HuH-7 (cell line): Measurements from ENCODE around the gene POGLUT2.
"Not testable (repeated sequence)": the region's sequence is repeated elsewhere in the genome, so short reads cannot be mapped to it uniquely, and the experiment has no call there.

Experiments used
- DNase-seq: peaks from one replicate; pipeline ENCODE4 v3.0.0; 2011; ENCODE audit warnings: low spot score

Gene POGLUT2

DNA sequence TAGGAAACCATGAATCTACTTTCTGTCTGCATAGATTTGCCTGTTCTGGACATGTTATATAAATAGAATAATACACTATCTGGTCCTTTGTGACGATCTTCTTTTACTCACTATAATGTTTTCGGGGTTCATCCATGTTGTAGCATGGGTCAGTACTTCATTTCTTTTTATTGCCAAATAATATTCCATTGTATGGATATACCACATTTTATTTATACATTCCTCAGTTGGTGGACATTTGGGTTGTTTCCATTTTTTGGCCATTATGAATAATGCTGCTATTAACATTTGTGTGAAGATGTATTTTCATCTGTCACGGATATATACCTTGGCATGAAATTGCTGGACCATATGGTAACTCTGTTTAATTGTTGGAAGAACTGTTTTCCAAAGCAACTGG is 6.9 kb upstream of the POGLUT2 start:
- no peak for DNase-seq

DNA sequence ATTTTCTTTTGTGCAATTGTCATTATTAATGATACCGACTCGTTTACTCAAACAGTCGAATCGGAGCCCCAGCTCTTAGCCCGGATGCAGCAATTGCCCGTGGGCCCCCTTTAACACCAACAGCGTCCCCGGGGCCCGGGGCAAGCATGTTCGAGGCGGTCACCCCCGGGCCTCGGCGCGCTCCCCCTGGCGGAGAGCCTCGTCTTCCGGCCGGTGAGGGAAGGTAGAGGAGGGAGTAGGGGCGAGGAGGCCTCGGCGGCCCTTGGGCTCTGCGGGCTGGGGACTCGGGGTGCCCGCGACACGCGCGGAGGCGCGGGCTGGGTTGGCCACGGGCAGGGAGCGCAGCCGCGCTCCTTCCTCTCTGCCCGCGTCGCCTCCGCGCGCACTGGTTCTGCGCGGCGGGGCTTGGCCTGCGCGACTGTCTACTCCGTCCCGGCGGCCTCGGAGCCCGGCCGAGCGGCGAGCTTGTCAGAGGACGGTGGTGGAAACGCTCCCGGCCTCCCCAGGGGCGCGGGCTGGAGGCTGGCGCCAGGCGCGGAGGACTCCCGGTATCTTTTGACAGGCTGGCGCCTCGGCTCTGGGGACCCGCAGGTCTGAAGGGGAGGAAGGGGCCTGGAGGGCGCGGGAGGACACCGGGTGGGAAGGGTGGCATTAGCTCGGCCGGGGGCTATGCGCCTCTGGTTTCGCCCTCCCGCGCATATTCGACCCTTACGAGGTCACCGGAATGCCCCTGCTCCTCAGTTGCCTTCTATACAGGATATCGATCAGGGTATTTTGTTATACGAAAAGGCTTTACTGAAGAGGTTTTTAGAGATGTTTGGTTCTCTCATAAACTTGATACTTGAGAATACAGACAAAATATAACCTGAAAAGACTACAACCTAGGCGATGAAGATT is 1.6 kb upstream of the POGLUT2 start:
- peak; percentile 68 for DNase-seq

- peak; percentile 10 for DNase-seq
These were observed 809 bp upstream of the POGLUT2 start for GRCh38 chr13:102799426-102800144.

DNA sequence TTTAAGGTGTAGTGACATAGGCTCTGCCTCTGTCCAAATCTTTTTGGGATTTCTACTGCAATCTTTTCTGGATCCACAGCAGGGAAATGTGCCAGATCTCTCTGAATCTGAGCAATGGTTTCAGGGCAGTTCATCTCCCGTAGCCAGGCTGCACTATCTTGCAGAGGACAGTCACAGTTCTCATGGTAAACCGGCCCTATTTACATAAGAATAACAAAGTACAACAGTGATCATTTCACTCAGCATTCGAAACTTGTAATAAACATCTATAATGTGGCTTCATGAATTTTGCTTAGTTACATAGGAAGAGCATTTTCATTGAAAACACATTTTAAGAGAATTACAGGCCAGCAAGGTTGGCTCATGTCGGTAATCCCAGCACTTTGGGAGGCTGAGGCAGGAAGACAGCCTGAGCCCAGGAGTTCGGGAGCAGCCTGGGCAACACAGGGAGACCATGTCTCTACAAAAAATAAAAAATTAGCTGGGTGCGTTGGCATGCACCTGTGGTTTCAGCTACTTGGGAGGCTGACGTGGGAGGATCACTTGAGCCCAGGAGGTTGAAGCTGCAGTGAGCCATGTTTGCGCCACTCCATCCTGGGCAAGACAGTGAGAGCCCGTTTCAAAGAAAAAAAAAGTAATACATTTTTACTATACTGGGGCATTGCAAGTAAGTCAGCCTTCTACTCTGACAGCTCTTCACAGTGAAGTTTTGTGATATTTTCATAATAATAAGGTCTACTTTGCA is 5.0 kb downstream of the POGLUT2 start:
- DNase-seq: no peak

DNA sequence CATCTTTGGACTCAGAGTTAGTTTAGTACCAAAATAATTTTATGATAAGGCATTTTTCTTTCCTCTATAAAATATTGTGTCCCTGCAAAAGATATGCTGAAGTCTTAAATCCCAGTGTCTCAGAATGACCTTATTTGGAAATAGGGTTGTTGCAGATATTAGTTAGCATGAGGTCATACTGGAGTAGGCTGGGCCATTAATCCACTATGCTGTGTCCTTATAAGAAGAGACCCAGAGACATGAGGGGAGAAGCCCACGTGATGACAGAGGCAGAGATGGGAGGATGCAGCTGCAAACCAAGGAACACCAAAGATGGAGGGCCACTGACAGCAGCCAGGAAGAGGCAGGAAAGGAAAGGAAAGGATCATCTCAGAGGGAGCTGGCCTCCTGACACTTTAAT is 6.4 kb downstream of the POGLUT2 start:
- no peak for DNase-seq

DNA sequence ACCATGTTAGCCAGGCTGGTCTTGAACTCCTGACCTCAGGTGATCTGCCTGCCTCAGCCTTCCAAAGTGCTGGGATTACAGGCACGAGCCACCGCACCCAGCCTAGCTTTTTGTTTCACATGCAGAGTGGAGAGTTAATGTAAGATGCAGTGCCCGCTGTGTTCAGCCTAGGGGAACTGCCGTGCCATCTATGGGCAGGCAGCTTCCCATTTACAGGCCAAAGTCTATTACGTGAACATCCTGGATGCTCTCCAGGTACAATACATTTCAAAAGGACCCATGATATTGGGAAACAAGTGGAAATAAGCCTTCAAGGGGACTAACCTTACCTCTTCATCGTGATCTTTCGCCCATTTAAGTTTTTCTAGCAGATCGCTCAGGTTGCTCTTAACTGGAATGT is 10.1 kb downstream of the POGLUT2 start:
- no peak for DNase-seq

DNA sequence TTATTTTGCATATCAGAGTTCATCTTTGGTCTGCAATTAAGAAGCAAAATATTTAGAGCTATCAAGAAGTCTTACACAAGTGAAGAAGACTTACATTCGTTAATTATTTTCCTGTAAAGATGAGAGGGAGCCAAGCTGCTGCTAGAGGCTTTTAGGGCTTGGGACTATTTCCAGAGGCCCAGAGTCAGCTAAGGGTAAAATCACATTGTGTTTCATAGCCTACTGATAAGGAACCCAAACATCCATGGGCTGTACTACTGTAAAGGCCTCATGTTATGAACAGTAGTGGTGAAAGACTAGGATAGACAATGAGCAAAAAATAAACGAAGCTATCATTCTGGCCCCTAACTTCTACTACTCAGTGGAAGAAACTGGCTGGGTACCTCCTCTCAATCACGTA is 14.3 kb downstream of the POGLUT2 start:
- no peak for DNase-seq

DNA sequence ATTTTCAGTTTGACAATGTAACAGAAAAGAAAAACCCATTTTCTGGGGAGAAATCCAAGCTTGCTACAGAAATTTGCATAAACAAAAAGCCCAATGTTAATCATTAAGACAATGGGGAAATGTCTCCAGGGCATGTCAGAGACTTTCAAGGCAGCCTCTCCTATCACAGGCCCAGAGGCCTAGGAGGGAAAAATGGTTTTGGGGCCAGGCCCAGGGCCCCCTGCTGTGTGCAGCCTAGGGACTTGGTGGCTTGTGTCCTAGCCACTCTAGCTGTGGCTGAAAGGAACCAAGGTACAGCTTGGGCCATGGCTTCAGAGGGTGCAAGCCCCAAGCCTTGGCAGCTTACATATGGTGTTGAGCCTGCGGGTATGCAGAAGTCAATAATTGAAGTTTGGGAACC is 17.2 kb downstream of the POGLUT2 start:
- DNase-seq: no peak

DNA sequence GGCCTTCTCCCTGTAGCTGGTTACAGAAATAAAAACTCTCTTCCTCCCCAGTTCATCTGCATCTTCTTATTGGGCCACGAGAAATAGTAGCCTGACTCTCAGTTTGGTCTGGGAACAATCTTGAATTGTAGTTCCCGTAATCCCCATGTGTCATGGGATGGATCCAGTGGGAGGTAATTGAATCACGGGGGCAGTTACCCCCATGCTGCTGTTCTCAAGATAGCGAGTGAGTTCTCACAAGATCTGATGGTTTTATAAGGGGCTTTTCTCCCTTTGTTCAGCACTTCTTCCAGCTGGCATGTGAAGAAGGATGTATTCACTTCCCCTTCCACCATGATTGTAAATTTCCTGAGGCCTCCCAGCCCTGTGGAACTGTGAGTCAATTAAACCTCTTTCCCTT is 18.1 kb downstream of the POGLUT2 start:
- not testable (repeated sequence) for DNase-seq

GRCh38 chr13:102779436-102780159 is 19.2 kb downstream of the POGLUT2 start:
- no peak for DNase-seq

GRCh38 chr13:102777736-102778135 is 21.0 kb downstream of the POGLUT2 start:
- no peak for DNase-seq

GRCh38 chr13:102776271-102776670 is 22.5 kb downstream of the POGLUT2 start:
- no peak for DNase-seq

DNA sequence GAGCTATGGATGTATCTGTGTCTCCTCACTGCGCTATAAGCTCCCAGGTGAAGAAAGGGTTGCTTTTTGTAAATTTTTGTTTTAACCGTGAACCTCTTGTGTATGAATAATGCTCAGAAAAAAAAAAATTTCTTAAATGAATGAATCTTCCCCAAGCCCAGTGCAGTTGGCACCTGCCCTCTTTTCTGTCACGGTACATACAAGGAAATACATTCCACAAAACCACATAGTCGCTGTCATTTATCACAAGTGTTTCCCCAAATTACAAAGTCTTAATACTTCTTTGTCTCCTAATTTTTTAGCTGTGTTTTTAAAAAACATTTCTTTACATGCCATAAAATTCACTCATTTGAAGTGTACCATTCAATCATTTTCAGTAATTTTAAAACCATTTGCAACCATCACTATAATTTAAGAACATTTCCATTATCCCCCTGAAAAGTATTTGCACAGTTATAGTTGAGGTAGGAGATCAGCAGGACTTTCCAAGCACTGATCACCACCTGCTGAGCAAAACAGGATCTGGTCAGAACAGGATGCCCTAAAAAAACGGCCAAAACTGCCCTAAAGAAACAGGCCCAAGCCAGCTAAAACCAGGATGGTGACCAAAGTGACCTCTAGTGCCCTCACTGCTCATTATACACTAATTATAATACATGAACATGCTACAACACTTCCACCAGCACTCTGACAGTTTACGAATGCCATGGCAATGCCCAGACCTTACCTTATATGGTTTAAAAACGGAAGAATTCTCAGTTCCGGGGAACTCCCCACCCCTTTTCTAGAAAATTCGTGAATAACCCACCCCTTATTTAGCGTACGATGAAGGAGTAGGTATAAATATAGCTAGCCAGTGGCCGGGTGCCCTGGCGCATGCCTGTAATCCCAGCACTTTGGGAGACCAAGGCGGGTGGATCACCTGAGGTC is 23.9 kb downstream of the POGLUT2 start:
- DNase-seq: no peak

GRCh38 chr13:102774214-102774568 is 24.6 kb downstream of the POGLUT2 start:
- peak; percentile 0 for DNase-seq

DNA sequence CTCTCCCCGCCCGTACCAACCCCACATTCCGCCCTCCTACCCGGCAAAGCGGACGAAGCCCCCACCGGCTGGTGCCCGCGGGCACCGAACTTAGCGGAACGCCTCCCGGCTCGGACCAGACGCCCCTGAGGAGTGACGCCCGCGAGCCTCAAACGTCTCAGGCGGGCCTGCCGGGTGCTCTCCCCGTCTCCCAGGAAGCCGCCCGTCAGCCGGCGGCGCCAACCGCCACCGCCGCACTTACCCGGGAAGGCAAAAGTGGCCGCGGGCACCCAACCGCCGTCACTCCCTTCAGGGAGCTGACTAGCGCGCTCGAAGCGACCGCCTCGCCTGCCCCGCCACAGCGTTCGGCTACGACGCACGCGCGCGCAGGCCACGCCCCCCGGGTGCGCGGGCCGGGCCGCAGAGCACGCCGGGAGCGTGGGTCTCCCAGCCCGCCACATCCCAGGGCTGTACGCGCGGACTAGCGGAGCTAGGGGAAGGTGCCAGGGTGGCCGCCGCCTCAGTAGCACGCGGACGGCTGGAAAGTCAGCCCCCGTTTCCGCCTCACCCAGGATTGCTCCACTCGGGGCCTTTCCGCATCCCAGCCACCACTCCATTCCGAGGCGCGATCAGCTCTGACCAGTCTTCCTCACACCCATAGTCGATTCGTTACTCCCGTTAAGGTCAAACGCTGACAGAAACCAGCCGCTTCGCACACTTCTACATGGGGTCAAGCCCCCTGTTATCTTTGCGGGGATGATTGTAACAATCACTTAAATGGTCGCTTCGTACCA is 25.1 kb downstream of the POGLUT2 start, which contains the start of gene TEX30:
Gene TEX30, minus strand, starts transcription at position 346 of the 773 bp plus-strand sequence. CDS start 3,760 bp downstream, outside the sequence.
- peak; percentile 58 for DNase-seq

DNA sequence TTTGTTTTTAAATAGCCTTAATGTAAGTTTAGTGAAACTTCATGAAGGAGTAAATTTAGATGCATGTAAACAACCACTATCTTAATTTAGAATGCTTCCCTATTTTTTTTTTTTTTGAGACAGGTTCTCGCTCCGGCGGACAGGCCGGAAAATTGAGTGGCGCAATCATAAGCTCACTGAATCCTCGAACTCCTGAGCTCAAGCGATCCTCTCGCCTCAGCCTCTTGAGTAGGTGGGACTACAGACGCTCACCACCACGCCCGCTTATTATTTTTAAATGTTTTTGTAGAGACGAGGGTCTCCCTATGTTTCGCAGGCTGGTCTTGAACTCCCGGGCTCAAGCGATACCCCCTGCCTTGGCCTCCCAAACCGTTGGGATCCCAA is 26.7 kb downstream of the POGLUT2 start:
- DNase-seq: no peak

DNA sequence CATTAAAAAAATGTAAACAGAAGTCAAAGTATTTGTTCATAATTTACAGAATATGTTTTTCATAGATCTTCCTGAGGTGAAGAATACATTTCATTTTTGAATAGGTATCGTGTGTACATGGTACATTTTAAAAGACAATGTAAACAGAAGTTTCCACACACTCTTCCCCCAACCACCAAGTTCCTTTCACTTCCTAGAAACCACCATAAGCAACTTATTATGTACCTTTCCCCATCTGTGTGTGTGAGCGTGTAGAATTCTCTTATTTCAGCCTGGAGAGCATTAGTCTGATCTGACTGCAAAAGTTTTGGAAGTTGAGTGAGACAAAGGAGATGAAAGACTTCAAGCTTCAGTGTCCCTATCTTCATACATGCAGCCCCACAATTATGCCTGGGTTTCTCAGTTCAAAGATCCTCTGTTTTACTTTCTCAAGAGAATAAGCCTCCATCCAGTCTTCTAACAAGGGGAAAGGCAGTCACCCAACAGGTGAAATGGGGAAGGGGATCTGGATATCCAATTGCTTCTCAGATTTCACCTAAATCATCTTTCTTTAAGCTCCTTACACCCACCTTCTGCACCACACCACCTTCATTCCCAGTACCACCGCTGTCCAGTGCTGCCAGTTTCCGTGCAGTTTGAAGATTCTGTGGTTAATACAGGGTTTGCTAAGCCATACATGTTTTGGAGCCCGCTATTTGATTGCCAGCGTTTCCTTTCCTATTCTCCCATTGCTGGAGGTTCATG is 27.3 kb downstream of the POGLUT2 start:
- no peak for DNase-seq

GRCh38 chr13:102770435-102770834 is 28.3 kb downstream of the POGLUT2 start:
- peak; percentile 6 for DNase-seq

GRCh38 chr13:102769679-102770078 is 29.1 kb downstream of the POGLUT2 start:
- DNase-seq: no peak
